SU-DHL-6 (cell line): ENCODE data around the gene HNRNPH1.

ENCODE experiments used
- H2AFZ ChIP-seq: fragments of 200-600 bp; sonication (generic); 2 replicates; pipeline ENCODE4 v1.6.1; 2014; ENCODE audit warnings: low read depth, mild to moderate bottlenecking, moderate library complexity, mixed read lengths, antibody characterized with exemption, low read length; ENCODE audit not compliant: severe bottlenecking
- H3F3A ChIP-seq: fragments of 200-600 bp; shearing (Covaris generic); 2 replicates; pipeline ENCODE4 v1.6.0; 2016; ENCODE audit warnings: antibody characterized with exemption, mild to moderate bottlenecking; ENCODE audit not compliant: insufficient read depth
- H3K27ac ChIP-seq: fragments of 200-600 bp; sonication (generic); 2 replicates; pipeline ENCODE4 v1.5.1; 2016; ENCODE audit warnings: low read depth, mild to moderate bottlenecking, low read length, moderate library complexity, mixed read lengths
- H3K27me3 ChIP-seq: fragments of 200-600 bp; sonication (generic), shearing (Covaris generic); 2 replicates; pipeline ENCODE4 v1.6.0; 2014; ENCODE audit warnings: mild to moderate bottlenecking, low read length
- H3K36me3 ChIP-seq: fragments of 200-600 bp; sonication (generic); 2 replicates; pipeline ENCODE4 v1.6.1; 2014; ENCODE audit warnings: mild to moderate bottlenecking, low read length, mixed read lengths
- H3K4me2 ChIP-seq: fragments of 300-600, 200-600 bp; shearing (Covaris generic), sonication (generic); 2 replicates; pipeline ENCODE4 v1.6.0; 2014; ENCODE audit warnings: low read length, low read depth, mild to moderate bottlenecking; ENCODE audit not compliant: poor library complexity, severe bottlenecking
- H3K4me3 ChIP-seq: fragments of 200-600 bp; sonication (generic); 2 replicates; pipeline ENCODE4 v1.5.1; 2014; ENCODE audit warnings: antibody characterized with exemption, low read length, mild to moderate bottlenecking, mixed read lengths; ENCODE audit not compliant: insufficient read depth, poor library complexity, severe bottlenecking
- H3K79me2 ChIP-seq: fragments of 200-600 bp; sonication (generic); 2 replicates; pipeline ENCODE4 v1.6.1; 2014; ENCODE audit warnings: mild to moderate bottlenecking, low read length, moderate library complexity; ENCODE audit not compliant: insufficient read depth
- H3K9ac ChIP-seq: fragments of 200-600 bp; sonication (generic); 2 replicates; pipeline ENCODE4 v1.7.0; 2014; ENCODE audit warnings: mild to moderate bottlenecking, low read length
- H3K9me2 ChIP-seq: fragments of 200-600 bp; sonication (generic); replicated peaks from 2 replicates; pipeline ENCODE4 v1.6.1; 2014; ENCODE audit warnings: low read length; ENCODE audit not compliant: insufficient read depth
- H3K9me3 ChIP-seq: fragments of 200-600 bp; sonication (generic); 2 replicates; pipeline ENCODE4 v1.6.1; 2014; ENCODE audit warnings: low read length, mixed read lengths; ENCODE audit not compliant: insufficient read depth
- H4K20me1 ChIP-seq: fragments of 200-600 bp; sonication (generic); 2 replicates; pipeline ENCODE4 v1.6.1; 2014; ENCODE audit warnings: low read depth, mild to moderate bottlenecking, antibody characterized with exemption, low read length, moderate library complexity, mixed read lengths
- EZH2phosphoT487 ChIP-seq: fragments of 200-600 bp; sonication (generic), shearing (Covaris generic); conservative IDR thresholded peaks from 2 replicates; pipeline ENCODE4 v1.6.1; 2018; ENCODE audit warnings: mild to moderate bottlenecking, antibody characterized with exemption, low read length, moderate library complexity, mixed read lengths
- TF ChIP-seq, protein P1 (sequence below): fragments of 200-600 bp; sonication (generic); IDR thresholded peaks from one replicate; pipeline ENCODE4 v1.5.1; 2017; ENCODE audit warnings: antibody characterized with exemption, mild to moderate bottlenecking, low read length, moderate library complexity; ENCODE audit not compliant: insufficient read depth, poor library complexity, severe bottlenecking

HNRNPH1 gene

GRCh38 chr5:179610109-179610902 is 13.2 kb downstream of the HNRNPH1 start:
- no peaks in the 10 kb centered on the region for H3K9me3 ChIP-seq
- peaks cover 17% of the 10 kb centered on the region for H4K20me1 ChIP-seq
- no peaks in the 10 kb centered on the region for H3K79me2 ChIP-seq
- no peaks in the 10 kb centered on the region for H3K9me2 ChIP-seq
- peaks cover 30% of the 10 kb centered on the region for H3K36me3 ChIP-seq
- peaks cover 67% of the 10 kb centered on the region for H3F3A ChIP-seq
- no peak overlapping the region for H3K27ac ChIP-seq
- H2AFZ ChIP-seq, result no peak overlapping the region
- TF ChIP-seq, protein P1, sequence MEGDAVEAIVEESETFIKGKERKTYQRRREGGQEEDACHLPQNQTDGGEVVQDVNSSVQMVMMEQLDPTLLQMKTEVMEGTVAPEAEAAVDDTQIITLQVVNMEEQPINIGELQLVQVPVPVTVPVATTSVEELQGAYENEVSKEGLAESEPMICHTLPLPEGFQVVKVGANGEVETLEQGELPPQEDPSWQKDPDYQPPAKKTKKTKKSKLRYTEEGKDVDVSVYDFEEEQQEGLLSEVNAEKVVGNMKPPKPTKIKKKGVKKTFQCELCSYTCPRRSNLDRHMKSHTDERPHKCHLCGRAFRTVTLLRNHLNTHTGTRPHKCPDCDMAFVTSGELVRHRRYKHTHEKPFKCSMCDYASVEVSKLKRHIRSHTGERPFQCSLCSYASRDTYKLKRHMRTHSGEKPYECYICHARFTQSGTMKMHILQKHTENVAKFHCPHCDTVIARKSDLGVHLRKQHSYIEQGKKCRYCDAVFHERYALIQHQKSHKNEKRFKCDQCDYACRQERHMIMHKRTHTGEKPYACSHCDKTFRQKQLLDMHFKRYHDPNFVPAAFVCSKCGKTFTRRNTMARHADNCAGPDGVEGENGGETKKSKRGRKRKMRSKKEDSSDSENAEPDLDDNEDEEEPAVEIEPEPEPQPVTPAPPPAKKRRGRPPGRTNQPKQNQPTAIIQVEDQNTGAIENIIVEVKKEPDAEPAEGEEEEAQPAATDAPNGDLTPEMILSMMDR, result no peak
- TF ChIP-seq EZH2phosphoT487, result no peak
- no peaks in the 10 kb centered on the region for H3K27me3 ChIP-seq
- H3K4me2 ChIP-seq, result no peak overlapping the region
- no peak overlapping the region for H3K4me3 ChIP-seq
- H3K9ac ChIP-seq, result no peak overlapping the region

GRCh38 chr5:179609834-179610108 is 13.7 kb downstream of the HNRNPH1 start:
- no peaks in the 10 kb centered on the region for H3K9me2 ChIP-seq
- H3K79me2 ChIP-seq, result no peaks in the 10 kb centered on the region
- peaks cover 62% of the 10 kb centered on the region for H3F3A ChIP-seq
- H3K9me3 ChIP-seq, result no peaks in the 10 kb centered on the region
- H3K4me3 ChIP-seq, result no peak overlapping the region
- TF ChIP-seq, protein P1, result no peak
- TF ChIP-seq EZH2phosphoT487, result no peak
- H2AFZ ChIP-seq, result no peak overlapping the region
- peaks cover 25% of the 10 kb centered on the region for H3K36me3 ChIP-seq
- H3K27ac ChIP-seq, result no peak overlapping the region
- H3K27me3 ChIP-seq, result no peaks in the 10 kb centered on the region
- no peak overlapping the region for H3K9ac ChIP-seq
- H3K4me2 ChIP-seq, result no peak overlapping the region
- H4K20me1 ChIP-seq, result peaks cover 12% of the 10 kb centered on the region

GRCh38 chr5:179608131-179608581 is 15.3 kb downstream of the HNRNPH1 start:
- Histone ChIP-seq H3K9ac (no peak overlapping the region), H3K4me3 (no peak overlapping the region), H4K20me1 (peaks cover 7% of the 10 kb centered on the region; the same call in 1 of the 2 replicates), H3K4me2 (no peak overlapping the region), H3K27me3 (no peaks in the 10 kb centered on the region), H3K27ac (no peak overlapping the region), H3K36me3 (peaks cover 11% of the 10 kb centered on the region; the same call in 1 of the 2 replicates), H3F3A (peaks cover 45% of the 10 kb centered on the region), H3K9me2 (no peaks in the 10 kb centered on the region), H2AFZ (no peak overlapping the region), H3K79me2 (no peaks in the 10 kb centered on the region), H3K9me3 (no peaks in the 10 kb centered on the region)
- TF ChIP-seq, protein P1, result no peak
- no peak for TF ChIP-seq EZH2phosphoT487
